ENCODE measurements around the gene AFAP1. TPM values are rescaled to one million over a fixed set of nuclear protein-coding genes. Genes with fewer than 3 reads are reported as not detected.

Gene AFAP1
- total and polyA plus RNA-seq, 2 of the 4 experiments (the other 2 are of a cell fraction), result 48.2 to 80.9 TPM

GRCh38 chr4:7893539-7893938, 46.1 kb downstream of the AFAP1 start:
- no peak overlapping the region for H3K56ac ChIP-seq (ENCODE audit: extremely low read depth, insufficient read depth, low read length)
- ChIA-PET POLR2A (ENCODE audit: unreplicated experiment) (no interaction called here), CTCF (no interaction called here)
- H3K4me2 ChIP-seq (ENCODE audit: low read depth, low read length), result no peak overlapping the region
- dilution Hi-C loops (cut with HindIII; ENCODE audit: low sequenced_read_pairs, unreplicated experiment), result no loop called here
- H2AK9ac ChIP-seq (replicated peaks; ENCODE audit: low read depth, low read length, poor library complexity), result peak overlapping the region; percentile 77
- H3K4me3 ChIP-seq (ENCODE audit: insufficient read depth, low read depth, low read length), result no peak overlapping the region
- peak overlapping the region; percentile 83 for H3K14ac ChIP-seq (replicated peaks; ENCODE audit: low read depth, low read length)
- peaks cover 46% of the 10 kb centered on the region for H4K20me1 ChIP-seq (ENCODE audit: insufficient read depth, low read length)
- H3K9me3 ChIP-seq (ENCODE audit: control insufficient read depth, insufficient read depth, low read length), result peaks cover 5% of the 10 kb centered on the region; the same call in 1 of the 2 replicates
- no peak for ATAC-seq (ENCODE audit: low read depth)
- peak; percentile 43 for DNase-seq
- H3K9me1 ChIP-seq (ENCODE audit: insufficient read depth, low read length), result peaks cover 18% of the 10 kb centered on the region
- H3K4ac ChIP-seq (ENCODE audit: low read depth, low read length), result peak overlapping the region; percentile 85
- H3K9ac ChIP-seq (ENCODE audit: low read depth, low read length), result no peak overlapping the region
- in situ Hi-C loops (cut with MboI; ENCODE audit: low sequenced_read_pairs), result no loop called here
- H2BK15ac ChIP-seq (ENCODE audit: low read depth, low read length), result peak overlapping the region; percentile 74; the same call in 2 of the 3 replicates
- H3K4me1 ChIP-seq (ENCODE audit: control insufficient read depth, insufficient read depth, low read length), result peaks cover 19% of the 10 kb centered on the region
- H3K27ac ChIP-seq (ENCODE audit: insufficient read depth, low read length), result peak overlapping the region; percentile 47
- WGBS, 2 experiments (ENCODE audit: extremely low coverage in 2 of 2, insufficient read length in 1 of 2), result 93% methylated on average over 7 of the region's 9 CpGs; no CpG with 5 or more reads in 1 of the 2 experiments
- peak overlapping the region; percentile 33 to 57; a peak in 3 of 4 replicates for H4K8ac ChIP-seq (ENCODE audit: low read depth in 2 of 2, low read length in 2 of 2)
- H4K91ac ChIP-seq (ENCODE audit: insufficient read depth, low read depth, low read length), result peak overlapping the region; percentile 80
- peak overlapping the region; percentile 88 for H2AK5ac ChIP-seq (ENCODE audit: low read depth, low read length)
- peaks cover 10% of the 10 kb centered on the region for H3K36me3 ChIP-seq (ENCODE audit: control insufficient read depth, insufficient read depth, low read length)
- H3K27me3 ChIP-seq (ENCODE audit: control insufficient read depth, insufficient read depth, low read length), result no peaks in the 10 kb centered on the region
- intact Hi-C loops (cut with micrococcal nuclease), result no loop called here
- peak overlapping the region; percentile 81 for H2BK120ac ChIP-seq (ENCODE audit: low read depth, low read length)
- H2BK20ac ChIP-seq (ENCODE audit: low read depth, low read length), result peak overlapping the region; percentile 63
- H3K79me1 ChIP-seq (ENCODE audit: low read depth in 1 of 2, low read length in 2 of 2), result peaks cover 7 to 67% of the 10 kb centered on the region in 2 experiments; a peak in 3 of 4 replicates
- no peak overlapping the region for H2AFZ ChIP-seq (replicated peaks; ENCODE audit: low read length, poor library complexity)
- H3K18ac ChIP-seq (ENCODE audit: low read depth, low read length), result peak overlapping the region; percentile 10; the same call in 1 of the 2 replicates
- H3K23ac ChIP-seq (ENCODE audit: low read depth, low read length), result peak overlapping the region; percentile 18; the same call in 1 of the 2 replicates
- H2BK5ac ChIP-seq (ENCODE audit: low read depth, low read length, poor library complexity, severe bottlenecking), result peak overlapping the region; percentile 81
- no peak for TF ChIP-seq MXI1 (IDR thresholded peaks at IDR 0.05; ENCODE audit: borderline replicate concordance, low read depth, low read length)
- no peak for TF ChIP-seq MAZ (IDR thresholded peaks at IDR 0.05; ENCODE audit: borderline replicate concordance, low read depth, low read length)
- no peak for TF ChIP-seq FOS (IDR thresholded peaks at IDR 0.05; ENCODE audit: low read depth, low read length)
- TF ChIP-seq POLR2A (IDR thresholded peaks at IDR 0.05; ENCODE audit: low read depth, low read length), result no peak
- no peak for TF ChIP-seq RCOR1 (IDR thresholded peaks at IDR 0.05; ENCODE audit: insufficient replicate concordance, low read length)
- BruUV-seq (replicated peaks), result no TSS peak
- H4K5ac ChIP-seq (ENCODE audit: low read depth, low read length), result peak overlapping the region; percentile 9

All from IMR-90 (cell line).